ENCODE results near the gene SSBP2. TPM values are rescaled to one million over a fixed set of nuclear protein-coding genes. Genes with fewer than 3 reads are reported as not detected.
"Not testable (repeated sequence)": the region's sequence is repeated elsewhere in the genome, so short reads cannot be mapped to it uniquely, and the experiment has no call there.

SSBP2 gene
- total RNA-seq, 1 experiment from 2014 or later, result 0.10 TPM

DNA sequence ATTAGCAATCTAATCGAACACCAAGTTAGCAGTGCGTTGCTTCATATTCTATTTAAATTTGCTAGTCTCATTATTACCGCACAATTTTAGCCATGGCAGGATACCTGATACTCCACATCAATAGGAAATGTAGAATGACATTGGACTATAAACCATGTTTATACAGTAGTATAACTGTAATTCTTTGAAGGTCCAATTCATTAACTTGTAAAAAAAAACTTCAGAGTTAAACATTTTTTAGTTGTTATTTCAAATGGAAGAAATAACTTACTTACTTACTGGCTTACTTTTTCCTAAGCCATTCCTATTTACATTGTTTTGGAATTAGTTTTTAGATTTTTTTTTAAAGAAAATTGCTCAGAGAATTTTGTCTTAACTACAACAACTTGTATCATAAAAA is 321.5 kb downstream of the SSBP2 start:
- DNase-seq (ENCODE audit: low read depth), result no peak
- in situ Hi-C loops (cut with HindIII; ENCODE audit: low pct_unique_long_range_greater_than_20kb, low sequenced_read_pairs), result no loop called here

DNA sequence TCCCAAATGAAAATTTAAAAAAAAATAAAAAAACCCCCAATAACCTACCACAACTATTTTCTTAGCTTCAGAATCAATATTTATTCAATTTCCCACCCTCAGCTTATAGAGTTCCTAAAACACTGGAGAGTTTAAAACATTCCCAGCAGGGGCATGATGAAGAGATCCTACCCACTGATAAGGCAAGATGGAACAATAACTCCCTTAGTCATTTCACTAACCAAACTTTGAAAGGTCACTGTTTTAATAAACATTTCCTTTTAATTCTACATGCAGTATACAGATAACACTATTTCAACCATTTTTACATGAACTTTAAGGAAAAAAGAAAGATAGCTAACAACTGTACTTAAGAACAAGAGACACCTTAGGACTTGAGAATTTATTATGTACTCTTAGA is 322.0 kb downstream of the SSBP2 start:
- no peak for DNase-seq (ENCODE audit: low read depth)
- in situ Hi-C loops (cut with HindIII; ENCODE audit: low pct_unique_long_range_greater_than_20kb, low sequenced_read_pairs), result no loop called here

DNA sequence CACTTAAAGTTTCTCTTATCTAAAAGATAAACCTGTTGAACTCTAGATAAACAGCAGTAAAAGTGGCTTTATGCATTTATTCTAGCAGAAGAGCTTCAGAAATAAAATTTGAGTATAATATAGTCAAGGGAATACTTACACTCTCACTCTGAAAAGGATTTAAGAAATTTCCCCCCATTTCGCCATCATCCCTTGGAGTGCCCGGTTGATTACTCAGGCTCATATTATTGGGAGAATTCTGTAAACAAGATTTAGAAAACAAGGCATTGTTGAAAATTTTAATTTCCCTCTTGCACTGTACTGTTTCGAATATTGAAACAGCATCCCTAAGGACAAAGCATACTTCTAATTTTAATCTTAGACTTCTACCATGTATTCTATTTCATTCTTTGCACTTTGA is 322.5 kb downstream of the SSBP2 start:
- DNase-seq (ENCODE audit: low read depth), result no peak
- in situ Hi-C loops (cut with HindIII; ENCODE audit: low pct_unique_long_range_greater_than_20kb, low sequenced_read_pairs), result no loop called here

DNA sequence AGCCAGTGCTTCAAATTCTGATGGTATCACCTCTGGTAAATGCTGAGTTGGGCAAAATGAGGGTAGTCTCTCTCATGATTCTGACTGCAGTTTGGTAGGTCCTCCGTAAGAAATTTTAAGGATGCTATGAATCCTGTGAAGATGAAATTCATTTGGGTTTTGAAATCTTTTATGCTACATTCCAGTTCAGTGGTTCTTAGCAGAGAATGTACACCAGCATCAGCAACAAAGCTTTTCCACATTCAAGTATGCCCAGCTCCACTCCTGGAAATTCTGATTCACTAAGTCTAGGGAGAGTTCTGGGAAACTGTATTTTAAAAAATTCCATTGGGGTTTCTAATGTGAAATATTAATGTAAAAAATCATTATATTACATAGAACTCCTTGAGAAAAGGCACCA is 323.3 kb downstream of the SSBP2 start:
- in situ Hi-C loops (cut with HindIII; ENCODE audit: low pct_unique_long_range_greater_than_20kb, low sequenced_read_pairs), result no loop called here
- DNase-seq (ENCODE audit: low read depth), result no peak

DNA sequence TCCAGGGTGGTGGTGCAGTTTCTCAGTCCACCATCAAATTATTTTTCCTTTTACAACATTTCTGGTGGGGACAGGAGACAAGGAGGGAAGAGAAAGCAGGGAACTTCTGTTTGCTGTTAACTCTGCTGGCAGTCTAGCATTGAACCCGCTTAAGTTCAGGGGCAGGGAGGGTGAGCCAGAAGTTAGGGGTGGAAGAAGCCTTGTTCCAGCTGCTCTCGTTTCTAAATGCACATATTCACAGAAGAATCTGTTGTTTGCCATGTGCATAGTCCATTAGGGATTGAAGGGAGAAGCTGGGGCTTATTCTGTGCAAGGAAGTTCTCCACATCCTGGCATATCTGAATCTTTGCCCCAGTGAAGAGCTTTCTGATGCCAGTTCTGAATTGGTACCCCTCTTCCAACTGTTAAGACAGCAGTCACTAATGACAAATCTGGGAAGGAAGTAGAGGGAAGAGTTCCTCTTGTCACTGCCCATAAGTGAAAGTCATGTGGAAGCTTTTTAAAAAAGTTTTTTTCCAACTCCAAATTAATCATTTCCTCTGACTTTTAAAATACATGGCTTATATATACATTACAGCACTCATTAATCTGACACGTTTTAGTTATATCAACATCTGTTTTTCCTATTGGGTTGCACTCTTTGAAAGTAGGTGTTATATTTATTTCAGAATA is 324.4 kb downstream of the SSBP2 start:
- in situ Hi-C loops (cut with HindIII; ENCODE audit: low pct_unique_long_range_greater_than_20kb, low sequenced_read_pairs), result no loop called here
- no peak for DNase-seq (ENCODE audit: low read depth)

DNA sequence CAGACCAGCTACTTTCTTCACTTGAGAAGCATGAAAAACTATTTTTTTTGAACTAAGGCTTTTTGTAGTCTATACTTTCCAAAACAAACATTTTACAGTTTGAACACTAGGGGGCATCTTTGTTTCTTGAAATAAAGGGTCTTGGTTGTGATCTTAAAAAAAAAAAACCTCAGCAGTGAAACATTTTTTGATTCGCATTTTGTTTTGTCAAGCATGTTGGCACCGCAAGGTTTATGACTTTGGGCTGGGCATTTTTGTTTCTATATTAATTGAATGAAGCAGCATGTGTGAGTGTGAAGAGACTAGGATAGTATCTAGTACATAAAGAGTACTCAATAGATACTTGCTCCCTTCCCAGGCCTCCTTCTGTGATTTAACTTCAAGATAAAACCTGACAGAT is 325.3 kb downstream of the SSBP2 start:
- in situ Hi-C loops (cut with HindIII; ENCODE audit: low pct_unique_long_range_greater_than_20kb, low sequenced_read_pairs), result no loop called here

DNA sequence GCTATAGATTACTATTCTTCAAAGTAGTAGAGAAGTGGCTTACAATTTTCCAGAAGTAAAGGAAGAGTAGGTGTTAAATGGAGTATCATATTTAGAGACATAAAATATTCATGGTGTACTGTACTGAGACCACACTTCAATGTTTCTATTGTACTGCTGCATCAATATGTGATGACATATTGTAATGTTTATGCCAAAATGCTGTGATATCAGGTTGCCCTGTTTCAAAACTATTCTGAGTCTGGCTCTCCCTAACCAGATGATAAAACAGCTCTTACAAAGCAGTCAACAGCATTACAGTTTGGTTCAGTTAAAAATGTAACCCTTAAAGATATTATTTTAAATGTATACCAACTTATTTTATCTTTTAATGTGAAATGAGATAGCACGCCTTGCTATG is 326.2 kb downstream of the SSBP2 start:
- in situ Hi-C loops (cut with HindIII; ENCODE audit: low pct_unique_long_range_greater_than_20kb, low sequenced_read_pairs), result no loop called here
- no peak for DNase-seq (ENCODE audit: low read depth)

More for the DNA sequence above, 325.3 kb downstream of the SSBP2 start:
- peak; percentile 51 for DNase-seq (ENCODE audit: low read depth)

DNA sequence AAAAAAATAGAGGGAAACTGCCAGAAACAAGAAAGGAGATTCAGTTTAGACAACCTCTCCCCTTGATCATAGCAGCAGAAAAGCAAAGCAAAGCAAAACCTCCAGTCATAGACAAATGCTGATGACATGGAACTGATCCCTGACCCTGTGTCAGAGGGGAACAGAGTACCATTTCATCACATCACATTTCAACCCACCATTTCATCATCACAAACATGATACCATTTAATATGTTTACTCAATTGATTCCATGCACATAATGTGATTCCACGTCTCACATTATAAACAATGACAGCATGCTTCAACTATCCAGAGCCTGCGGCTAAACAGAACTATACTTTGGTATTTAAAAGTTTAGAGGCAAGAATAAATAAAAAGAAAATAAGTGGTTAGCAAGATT is 328.2 kb downstream of the SSBP2 start:
- DNase-seq (ENCODE audit: low read depth), result peak; percentile 85
- in situ Hi-C loops (cut with HindIII; ENCODE audit: low pct_unique_long_range_greater_than_20kb, low sequenced_read_pairs), result no loop called here

DNA sequence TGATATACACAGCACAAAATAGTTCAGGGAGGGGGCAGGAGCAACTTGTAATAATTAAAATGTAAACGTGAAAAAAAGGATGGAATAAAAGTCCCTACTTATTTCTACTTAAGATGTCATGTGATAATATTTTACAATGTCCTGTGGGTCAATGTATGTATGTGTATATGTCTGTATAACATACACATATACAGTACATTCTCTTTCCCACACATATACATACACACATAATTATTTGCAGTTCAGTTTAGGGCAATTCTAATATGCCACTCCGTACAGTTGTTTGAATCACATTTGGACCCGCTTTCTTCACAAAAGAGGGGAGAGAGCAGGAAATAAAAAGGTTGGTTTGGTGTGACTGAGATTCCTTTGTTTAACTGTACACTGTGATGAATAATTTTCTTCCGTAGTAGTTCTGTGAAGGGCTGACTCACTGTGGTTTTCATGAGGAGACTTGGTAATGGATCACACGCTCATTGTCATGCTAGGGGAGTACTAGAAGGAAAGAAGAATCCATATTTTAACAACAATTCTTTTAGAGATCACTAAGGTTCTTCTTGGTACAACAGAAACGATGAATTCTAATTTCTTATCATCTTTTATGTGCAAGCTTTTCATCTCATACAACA is 330.7 kb downstream of the SSBP2 start:
- in situ Hi-C loops (cut with HindIII; ENCODE audit: low pct_unique_long_range_greater_than_20kb, low sequenced_read_pairs), result no loop called here
- DNase-seq (ENCODE audit: low read depth), result peak; percentile 87

DNA sequence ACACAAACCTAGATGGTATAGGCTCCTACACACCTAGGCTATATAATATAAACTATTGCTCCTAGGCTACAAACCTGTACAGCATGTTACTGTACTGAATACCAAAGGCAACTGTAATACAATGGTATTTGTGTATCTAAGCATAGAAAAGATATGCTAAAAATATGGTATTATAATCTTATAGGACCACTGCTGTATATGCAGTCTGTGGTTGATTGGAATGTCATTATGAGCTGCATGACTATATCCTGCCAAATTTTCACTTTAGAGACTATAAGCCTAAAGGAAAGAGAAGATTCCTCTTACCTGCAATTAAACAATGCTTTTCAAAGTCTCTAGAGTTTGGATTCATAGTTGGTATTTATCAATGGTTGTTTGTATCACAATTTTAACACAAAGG is 332.3 kb downstream of the SSBP2 start:
- in situ Hi-C loops (cut with HindIII; ENCODE audit: low pct_unique_long_range_greater_than_20kb, low sequenced_read_pairs), result no loop called here
- DNase-seq (ENCODE audit: low read depth), result no peak

DNA sequence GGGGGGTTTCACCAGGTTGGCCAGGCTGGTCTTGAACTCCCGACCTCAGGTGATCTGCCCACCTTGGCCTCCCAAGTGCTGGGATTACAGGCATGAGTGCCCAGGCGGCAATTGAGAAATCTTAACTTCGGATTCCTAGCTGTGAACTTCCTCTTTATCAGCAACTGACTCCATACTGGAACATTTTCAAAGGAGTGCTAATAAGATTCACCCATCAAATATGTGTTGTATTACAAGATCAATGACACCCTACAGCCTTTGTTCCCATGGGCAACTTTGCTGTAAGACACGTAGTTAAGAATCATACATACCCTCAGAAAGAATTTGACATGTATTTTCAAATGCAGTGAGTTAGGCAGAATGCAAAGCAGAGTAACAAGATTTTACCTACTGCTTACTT is 333.8 kb downstream of the SSBP2 start:
- in situ Hi-C loops (cut with HindIII; ENCODE audit: low pct_unique_long_range_greater_than_20kb, low sequenced_read_pairs), result no loop called here
- DNase-seq (ENCODE audit: low read depth), result no peak

DNA sequence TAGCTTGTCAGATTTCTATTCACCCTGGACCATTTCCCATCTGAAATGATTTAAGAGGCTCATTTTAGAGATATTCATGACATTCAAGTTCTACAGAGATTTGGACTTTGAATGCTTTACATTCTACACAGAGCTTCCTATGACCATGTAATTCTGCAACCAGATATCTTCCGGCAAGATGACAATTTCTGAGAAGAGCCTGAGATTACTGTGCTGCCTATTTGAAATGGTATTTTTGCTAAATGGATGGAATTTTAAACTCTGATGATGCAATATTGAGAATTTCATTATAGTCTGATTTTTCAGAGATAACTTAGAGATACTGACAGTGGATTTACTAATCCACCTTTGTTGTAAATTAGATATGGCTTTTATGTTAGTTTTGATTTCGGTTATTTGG is 341.0 kb downstream of the SSBP2 start:
- DNase-seq (ENCODE audit: low read depth), result no peak
- in situ Hi-C loops (cut with HindIII; ENCODE audit: low pct_unique_long_range_greater_than_20kb, low sequenced_read_pairs), result no loop called here

DNA sequence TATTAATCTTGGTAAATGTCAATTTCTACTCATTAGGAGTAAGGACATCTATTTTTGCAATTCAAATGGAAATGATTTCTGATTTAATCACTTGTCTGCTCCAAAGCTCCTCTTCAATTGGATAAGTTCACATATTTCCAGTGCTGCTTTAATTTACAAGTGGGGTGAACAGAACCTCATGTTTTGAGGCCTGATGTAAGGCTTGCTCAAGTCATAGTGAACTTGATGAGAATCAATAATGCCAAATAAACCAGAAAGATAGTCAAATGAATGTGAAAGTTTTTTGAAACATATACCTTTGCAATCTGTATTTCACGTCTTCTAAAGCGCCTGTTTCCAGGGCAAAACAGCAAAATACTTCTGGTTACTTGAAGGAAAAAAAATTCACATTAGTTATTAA is 341.5 kb downstream of the SSBP2 start:
- DNase-seq (ENCODE audit: low read depth), result no peak
- in situ Hi-C loops (cut with HindIII; ENCODE audit: low pct_unique_long_range_greater_than_20kb, low sequenced_read_pairs), result no loop called here

DNA sequence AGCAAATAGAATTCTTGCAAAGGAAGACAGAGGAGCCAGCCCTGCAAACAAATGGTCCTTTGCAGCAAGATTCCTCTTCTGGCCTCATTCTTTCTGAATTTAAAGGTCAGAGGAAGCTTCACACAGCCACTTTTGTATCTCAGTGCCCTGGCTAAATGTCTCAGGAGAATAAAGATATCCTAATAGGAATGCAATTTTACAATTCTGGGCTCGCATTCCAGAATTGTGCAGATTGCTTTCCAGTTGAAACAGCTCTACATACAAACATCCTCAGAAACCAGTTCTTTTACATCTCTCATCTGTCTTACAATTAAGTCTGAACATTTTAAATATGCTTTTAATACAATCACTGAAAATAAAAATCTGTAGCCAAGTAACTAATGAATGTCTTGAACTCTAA is 342.4 kb downstream of the SSBP2 start:
- in situ Hi-C loops (cut with HindIII; ENCODE audit: low pct_unique_long_range_greater_than_20kb, low sequenced_read_pairs), result no loop called here
- no peak for DNase-seq (ENCODE audit: low read depth)

DNA sequence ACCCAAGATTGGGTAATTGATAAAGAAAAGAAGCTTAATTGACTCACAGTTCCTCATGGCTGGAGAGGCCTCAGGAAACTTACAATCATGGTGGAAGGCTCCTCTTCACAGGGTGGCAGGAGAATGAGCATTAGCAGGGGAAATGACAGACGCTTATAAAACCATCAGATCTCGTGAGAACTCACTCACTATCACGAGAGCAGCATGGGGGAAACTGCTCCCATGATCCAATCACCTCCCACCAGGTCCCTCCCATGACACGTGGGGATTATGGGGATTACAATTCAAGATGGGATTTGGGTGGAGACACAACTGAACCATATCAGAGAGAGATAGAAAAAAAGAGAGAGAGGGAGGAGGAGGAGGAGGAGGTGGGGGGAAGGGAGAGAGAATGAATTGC is 343.1 kb downstream of the SSBP2 start:
- in situ Hi-C loops (cut with HindIII; ENCODE audit: low pct_unique_long_range_greater_than_20kb, low sequenced_read_pairs), result not testable (repeated sequence)

DNA sequence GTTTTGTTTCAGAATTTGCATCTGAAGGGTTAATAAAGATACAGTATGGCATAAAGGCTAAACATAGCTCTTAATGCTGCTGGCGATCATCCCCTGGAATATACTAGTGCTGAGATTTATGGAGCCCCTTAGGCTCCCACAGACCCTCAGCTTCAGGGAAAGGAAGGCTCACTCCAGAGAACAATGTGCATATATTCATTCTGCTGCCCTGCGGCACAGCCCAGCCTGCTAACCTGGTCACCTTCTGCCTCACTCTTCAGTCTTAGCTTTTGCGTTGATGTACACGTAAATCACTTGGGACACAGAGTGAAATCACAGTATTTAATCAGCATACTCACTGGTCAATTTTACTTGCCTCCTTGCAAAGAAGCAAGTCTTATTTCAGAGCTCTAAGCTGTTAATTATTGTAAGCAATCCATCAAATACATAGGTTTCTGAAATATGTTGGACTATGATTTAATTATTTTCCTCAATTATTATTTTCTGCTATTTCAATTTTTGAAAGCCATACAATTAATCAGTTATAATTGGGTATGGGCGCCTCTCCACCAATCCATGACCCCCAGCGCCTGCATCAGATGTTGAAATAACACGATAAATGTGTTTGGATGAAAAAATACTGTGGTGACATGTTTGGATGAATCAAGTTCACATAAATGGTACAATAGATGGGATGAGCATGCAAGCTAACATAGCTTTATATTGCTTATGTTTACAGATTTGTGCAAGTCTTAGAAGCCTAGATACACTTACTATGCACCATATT is 345.6 kb downstream of the SSBP2 start:
- no peak for DNase-seq (ENCODE audit: low read depth)
- in situ Hi-C loops (cut with HindIII; ENCODE audit: low pct_unique_long_range_greater_than_20kb, low sequenced_read_pairs), result no loop called here

More for the DNA sequence above, 343.1 kb downstream of the SSBP2 start:
- not testable (repeated sequence) for DNase-seq (ENCODE audit: low read depth)

DNA sequence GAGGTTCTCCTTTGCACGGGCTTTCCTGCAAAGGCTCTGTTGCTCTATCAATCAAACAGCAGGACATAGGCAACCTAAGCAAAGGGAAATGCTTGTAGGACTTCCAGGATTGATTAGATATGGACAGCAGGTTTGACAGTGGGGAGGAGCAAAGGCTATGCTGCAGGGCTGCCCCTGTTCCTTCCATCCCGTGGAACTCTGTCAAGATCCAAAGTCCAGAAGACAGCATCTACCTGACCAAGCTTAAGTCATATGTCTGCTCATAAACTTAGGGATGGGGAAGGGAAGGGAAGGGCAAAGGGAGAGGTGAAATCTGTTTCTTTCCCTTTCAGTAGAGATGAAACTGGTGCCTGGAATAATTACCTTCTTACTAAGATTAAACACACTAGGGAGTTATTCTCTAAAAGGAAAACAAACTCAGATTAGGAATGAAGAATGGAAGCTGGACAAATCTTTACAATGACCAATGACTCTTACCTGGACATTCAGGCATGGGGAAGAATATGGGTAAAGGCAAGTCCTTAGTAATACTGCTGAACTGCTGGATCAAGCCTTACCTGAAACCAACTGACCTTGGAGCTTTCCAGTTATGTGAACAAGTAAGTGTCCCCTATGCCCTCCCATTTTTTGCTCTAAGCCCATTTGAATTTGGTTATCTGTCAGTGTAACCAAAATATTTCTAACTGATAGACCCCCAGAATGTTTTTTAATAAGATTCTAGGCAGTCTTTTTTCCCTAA is 348.5 kb downstream of the SSBP2 start:
- DNase-seq (ENCODE audit: low read depth), result no peak
- in situ Hi-C loops (cut with HindIII; ENCODE audit: low pct_unique_long_range_greater_than_20kb, low sequenced_read_pairs), result no loop called here

DNA sequence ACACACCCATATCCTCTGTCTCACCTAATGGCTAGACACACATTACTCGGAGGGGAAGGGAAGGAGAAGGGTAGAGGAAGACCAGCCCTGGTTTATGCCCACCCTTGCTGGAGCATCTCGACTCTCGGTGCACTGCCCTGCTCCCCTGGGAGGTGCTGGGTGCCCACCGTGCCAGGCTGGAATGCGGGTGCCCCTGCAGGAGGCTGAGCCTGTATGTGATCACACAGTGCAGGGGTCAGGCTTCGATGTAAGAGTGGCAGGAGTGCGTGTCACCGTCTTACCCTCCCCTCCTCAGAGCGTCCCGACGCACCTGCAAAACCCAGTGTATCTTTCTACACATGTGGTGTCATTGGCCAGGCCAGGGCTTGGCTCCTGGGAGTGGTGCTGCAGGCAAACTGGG is 349.6 kb downstream of the SSBP2 start:
- in situ Hi-C loops (cut with HindIII; ENCODE audit: low pct_unique_long_range_greater_than_20kb, low sequenced_read_pairs), result no loop called here
- no peak for DNase-seq (ENCODE audit: low read depth)

DNA sequence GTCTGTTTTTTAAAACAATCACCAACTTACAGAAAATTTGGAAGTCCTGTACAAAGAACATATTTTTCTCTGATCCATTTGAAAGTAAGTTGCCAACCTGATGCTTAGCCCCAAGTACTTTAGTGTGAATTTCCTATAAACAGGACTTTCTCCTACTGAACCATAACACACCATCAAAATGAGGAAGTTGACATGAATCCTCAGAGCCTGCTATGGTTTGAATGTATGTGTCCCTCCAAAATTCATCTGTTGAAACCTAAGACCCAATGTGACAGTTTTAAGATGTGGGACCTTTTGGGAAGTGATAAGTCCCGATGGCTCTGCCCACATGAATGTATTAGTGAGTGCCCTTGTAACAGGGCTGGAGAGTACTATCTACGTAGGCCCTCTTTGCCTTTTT is 350.5 kb downstream of the SSBP2 start:
- in situ Hi-C loops (cut with HindIII; ENCODE audit: low pct_unique_long_range_greater_than_20kb, low sequenced_read_pairs), result no loop called here
- DNase-seq (ENCODE audit: low read depth), result no peak
